T-helper 9 cell (primary cell): Measurements from ENCODE around the gene USP37.

Source experiments
- DNase-seq: peaks from one replicate; pipeline ENCODE4 v3.0.0-alpha.2; 2020

Gene USP37

DNA sequence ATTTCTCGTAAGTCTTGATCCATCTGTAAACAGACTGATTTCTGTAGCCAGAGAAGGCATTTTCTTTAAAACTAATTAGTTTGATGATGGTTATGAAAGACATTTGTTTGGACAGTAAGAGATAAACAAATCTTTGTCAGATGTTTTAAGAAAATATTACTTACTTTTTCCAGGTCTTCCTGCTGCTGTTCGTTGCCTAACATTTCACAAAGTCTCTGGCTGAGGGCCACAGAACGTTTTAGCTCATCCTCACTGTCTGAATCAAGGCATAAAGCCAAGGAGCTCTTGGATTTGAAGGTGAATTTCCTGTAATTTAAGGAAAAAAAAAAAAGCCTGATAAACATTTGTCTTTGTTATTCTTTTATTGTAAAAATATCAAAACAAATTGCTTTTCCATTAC lies 91.5 kb downstream of the USP37 start:
- DNase-seq, result no peak

DNA sequence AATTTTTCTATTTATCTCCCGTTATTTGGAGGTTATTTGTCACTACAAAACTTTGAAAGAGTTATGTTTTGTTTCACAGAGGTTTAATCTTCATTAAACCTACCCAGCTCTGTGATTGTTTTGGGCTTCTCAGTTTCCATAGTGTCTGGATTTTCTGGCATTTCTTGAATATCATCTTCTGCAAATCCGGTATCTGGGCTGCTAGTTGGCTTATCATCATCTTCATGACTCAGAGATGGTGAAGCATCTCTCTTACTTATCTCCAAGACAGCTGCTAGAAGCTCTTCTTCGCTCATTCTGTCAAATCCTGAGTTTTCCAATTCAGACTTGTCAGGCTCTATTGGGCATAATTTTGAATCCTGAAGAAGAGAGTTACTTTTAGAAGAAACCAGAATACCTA lies 93.6 kb downstream of the USP37 start:
- no peak for DNase-seq

DNA sequence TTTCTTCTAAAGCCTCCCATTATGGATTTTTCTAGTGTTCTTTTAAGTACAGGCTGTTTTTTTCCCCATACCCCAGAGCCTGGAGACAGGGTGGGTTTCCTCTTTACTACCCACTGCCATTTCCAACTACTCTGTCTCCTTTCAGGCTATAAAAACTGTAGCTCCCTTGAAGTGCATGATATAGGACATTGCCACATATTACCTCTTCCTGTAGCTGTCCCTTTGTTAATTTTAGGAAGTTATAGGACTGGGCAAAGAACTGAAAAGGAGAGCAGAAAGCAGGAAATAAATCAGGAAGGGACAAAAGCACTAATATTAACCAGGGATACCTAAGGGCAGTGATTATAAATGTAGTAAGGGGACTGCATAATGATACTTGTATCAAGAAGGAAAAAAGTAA lies 95.2 kb downstream of the USP37 start:
- DNase-seq, result no peak

DNA sequence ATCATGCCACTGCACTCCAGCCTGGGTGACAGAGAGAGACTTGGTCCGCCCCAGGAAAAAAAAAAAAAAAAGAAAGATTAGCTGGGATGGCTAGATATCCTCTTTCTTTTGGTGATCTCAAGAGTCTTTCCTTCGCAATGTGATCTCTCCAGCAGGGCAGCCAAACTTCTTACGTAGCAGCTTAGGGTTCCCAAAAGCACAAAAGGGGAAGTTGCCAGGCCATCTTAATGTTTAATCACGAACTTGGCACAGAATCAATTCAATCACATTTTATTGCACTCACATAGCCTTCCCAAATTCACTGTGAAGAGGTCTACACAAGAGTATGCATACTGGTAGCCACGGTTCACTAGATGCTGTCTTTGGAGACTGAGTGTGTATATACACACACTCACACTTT lies 96.2 kb downstream of the USP37 start:
- DNase-seq, result no peak

DNA sequence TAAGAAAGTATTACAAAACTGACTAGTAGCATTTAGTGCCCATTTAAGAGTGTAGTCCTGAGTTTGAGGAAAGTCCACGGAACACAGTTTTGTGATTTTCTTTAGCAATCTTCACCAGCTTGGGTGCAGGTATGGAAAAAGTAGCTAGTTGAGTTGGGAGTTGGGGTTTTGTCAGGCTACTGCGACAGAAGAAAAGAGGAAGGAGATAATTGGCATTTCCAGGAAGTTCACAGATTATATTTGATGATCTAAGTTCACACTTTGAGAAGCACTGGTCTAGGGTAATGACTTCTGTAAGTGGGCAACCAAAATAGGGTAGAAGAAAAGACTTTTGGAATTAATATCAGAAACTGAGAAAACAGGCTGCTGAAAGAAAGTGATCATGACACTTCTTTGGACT lies 97.1 kb downstream of the USP37 start:
- no peak for DNase-seq

DNA sequence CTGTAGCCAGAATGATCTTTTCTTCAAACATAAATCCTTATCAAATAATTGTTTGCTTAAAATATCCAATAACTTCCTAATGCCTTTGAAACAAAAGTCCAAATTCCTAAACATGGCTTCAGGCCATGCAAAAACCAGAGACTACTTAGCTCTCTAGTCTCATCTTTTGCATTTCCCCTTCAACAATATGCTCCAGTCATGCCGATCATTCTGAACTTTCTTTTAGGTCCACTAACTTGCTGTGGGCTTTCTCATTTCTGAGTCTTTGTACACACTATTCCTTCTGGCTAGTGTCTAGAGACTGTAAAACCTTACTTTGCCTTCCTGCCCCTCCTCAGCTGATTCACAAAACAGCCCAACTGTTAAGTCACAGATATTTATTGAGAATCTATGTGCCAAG lies 97.7 kb downstream of the USP37 start:
- no peak for DNase-seq

DNA sequence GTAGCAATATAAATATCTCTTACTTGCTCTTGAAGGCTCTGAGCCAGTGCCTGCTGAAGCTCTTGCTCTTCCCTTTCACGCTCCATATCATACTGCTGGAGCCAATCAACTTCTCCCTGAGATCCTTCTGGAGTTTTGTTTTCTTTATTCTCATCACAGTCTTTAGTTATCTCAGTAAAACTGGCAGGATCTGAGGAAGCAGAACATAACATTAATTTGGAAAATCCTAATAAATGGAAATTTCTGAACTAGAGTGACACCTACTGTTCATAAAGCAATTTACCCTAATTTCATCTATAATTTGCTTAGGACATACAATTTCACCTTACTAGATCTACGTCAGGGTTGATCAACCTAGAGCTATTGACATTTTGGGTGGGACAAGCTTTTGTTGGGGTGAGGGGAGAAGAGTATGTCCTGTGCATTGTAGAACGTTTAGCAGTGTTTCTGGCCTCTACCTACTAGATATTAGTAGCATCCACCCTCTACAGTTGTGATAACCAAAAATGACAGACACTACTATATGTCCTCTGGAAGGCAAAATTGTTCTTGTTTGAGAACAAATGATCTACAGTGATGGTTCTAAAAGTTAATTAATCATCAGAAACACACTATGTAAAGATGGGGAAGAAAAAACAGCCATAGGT lies 102.0 kb downstream of the USP37 start:
- no peak for DNase-seq

DNA sequence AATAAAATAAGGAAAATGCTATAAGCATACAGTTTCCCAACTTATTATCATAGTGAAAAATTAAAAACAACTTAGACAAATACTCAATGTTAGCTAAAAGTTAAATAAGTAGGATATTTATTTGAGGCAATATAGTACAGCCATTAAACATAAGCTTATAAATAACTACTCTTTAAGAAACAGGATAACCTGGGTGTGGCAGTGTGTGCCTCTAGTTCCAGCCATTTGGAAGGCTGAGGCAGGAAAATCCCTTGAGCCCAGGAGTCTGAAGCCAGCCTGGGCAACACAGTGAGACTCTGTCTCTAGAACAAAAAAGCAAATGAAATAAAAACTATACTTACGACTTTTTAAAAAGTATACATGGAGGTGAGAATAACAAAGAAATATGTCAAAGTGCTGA lies 109.6 kb downstream of the USP37 start:
- DNase-seq, result no peak

DNA sequence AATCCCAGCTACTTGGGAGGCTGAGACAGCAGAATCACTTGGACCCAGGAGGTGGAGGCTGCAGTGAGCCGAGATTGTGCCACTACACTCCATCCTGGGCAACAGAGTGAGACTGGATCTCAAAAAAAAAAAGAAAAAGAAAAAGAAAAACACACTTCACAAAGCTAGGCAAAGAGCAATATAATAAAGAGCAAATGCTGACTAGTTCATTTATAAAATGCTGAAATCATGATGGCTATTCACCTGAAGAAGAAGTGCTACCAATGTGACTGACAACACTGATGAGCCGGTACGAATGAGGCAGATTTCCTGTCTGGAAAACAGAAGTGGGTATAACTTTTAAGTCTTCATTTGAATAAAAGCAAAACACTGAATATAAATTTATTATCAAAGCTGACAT lies 111.3 kb downstream of the USP37 start:
- DNase-seq, result no peak

DNA sequence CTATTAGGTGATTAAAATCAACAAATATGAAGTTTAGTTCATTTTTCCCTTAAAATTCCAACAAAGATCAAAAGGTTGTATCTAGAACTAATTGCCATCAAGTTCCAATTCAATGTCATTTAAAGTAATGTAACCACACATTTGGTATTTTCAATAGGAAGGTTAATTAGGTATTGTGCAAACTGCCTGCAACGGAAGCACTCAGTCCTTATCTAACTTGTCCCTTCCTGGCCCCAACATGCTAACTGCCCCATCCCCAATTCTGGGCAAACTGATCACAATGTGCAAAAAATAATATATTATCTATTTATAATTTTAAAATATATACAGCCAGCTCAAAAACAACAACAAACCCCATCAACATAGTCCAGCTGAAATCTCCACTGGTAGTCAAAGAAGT lies 116.1 kb downstream of the USP37 start:
- DNase-seq, result no peak

DNA sequence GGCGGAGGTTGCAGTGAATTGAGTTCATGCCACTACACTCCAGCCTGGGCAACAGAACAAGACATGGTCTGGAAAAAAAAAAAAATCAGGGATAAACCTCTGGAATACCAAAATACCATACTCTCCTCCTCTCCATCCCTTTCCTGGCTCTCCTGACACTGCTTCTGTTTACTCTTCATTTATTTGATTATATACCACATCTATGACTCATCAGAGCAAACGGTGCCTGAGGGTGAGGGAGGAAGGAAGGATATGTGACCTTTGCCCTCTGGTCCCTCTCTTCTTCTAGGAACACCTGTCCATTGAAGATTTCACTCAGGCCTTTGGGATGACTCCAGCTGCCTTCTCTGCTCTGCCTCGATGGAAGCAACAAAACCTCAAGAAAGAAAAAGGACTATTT lies 119.2 kb downstream of the USP37 start:
- no peak for DNase-seq

DNA sequence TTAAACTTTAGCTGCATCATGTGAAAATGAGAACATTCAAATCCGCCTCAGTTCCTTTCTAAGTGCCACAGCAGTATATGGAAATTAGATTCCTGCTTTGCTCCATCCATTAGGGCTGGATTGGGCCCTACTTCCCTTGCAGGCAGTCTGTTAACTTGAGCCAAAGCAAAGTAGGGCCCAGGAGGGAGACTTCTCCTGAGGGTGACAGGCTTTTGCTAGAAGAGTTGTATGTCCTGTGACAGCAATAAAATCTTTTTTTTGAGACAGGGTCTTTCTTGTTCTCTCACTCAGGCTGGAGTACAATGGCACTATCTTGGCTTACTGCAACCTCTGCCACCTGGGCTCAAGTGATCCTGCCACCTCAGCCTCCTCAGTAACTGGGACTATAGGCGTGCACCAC lies 121.1 kb downstream of the USP37 start:
- DNase-seq, result no peak

DNA sequence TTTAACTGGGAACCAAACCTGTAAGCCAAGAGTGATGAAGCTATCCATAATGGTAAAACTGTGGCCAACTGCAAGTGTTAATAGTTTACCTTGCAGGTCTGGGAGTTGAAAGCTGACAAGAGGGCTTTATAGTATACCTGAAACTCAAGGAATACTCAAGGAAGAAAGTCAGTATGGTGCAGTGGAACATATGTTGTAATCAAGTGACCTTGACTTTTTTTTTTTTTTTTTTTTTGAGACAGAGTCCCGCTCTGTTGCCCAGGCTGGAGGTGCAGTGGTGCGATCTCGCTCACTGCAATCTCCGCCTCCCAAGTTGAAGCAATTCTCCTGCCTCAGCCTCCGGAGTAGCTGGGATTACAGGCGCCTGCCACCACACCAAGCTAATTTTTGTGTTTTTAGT lies 121.6 kb downstream of the USP37 start:
- DNase-seq, result no peak

DNA sequence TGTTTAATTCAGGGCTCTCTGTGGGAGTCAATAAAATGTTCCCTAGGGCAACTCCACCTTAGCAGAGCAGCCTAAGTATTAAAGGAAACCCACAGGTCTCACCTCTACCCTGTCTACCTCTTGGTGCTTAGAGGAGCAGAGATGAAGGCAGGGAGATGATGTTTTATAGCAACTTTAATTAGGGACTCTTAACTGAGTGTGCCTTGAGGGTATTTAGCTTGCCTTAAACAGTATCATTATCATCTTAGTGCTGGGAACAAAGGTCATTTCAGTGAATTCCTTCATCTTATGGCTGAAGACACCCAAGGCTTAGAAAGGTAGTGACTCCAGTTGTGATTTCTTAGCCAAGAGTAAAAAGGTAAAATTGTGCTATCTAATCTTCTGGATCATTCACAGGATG lies 122.5 kb downstream of the USP37 start:
- DNase-seq, result no peak

DNA sequence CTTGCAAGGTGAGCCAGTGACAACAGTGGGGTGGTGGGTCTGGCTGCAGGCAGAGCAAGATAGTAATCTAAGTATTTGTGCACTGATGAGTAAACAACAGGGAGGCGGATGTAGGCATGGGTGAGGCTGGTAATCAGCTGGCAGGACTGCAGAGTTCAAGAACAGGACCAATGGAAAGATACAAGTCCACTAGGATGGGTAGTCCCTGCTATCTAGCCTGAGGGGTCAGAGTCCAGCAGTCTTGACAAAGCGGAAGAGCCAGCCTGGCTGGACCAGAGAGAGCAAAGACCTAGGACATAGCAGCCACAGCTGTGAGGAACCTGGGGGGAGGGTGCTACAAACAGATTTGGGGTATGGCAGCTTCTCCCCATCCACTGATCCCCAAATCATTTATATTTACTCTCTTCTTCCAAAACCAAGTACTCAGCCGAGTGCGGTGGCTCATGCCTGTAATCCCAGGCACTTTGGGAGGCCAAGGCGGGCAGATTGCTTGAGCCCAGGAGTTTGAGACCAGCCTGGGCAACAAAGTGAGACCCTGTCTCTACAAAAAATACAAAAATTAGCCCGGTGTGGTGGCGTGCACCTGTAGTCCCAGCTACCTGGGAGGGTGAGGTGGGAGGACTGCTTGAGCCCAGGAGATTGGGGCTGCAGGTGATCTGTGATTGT lies 123.3 kb downstream of the USP37 start:
- DNase-seq, result no peak

DNA sequence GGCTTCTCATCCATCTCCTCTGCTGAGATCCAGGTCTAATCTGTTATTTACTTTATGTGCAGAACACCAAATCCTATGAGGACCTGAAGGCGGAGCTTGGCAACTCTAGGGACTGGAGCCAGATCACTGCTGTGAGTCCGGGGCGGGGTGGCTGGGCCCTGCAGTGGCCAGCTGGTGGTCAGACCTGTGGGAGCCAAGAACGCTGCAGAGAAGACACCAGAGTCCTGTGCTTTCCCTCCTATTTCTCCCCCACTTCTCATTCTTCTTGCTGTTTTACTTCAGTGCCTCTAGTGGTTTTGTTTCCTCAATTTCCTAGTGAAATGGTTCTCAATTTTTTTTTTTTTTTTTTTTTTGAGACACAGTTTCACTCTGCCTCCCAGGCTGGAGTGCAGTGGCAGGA lies 129.6 kb downstream of the USP37 start:
- no peak for DNase-seq

DNA sequence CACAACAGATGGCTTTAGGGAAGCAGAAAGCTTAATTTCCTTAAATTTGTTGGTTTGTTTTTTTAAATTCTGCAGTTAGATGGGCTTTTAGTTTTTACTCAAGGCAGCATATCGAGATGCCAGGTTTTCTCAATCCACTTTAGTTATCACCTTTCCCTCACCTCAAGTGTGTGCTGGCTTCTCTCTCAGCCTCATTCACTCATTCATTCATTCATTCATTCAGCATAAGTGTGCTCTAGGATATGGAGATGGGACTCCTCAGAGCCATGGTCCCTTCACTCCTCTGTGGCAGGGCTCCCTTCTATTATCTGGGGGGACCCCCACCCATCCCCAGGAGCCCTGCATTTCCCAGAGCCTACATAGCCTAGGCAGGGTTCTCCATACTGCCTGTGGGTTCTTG lies 130.2 kb downstream of the USP37 start:
- no peak for DNase-seq

DNA sequence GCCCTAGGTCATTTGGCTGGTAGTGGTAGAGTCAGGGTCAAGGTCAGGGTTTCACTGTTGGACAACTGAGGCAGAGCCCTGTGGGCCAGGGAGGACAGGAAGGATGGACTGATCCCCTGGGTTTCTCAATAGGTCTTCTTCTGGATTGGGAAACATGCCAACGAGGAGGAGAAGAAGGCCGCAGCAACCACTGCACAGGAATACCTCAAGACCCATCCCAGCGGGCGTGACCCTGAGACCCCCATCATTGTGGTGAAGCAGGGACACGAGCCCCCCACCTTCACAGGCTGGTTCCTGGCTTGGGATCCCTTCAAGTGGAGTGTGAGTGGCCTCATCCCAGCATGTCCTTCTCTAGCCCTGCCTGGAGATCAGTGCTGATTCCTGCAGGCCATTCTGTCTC lies 131.2 kb downstream of the USP37 start:
- DNase-seq, result no peak

DNA sequence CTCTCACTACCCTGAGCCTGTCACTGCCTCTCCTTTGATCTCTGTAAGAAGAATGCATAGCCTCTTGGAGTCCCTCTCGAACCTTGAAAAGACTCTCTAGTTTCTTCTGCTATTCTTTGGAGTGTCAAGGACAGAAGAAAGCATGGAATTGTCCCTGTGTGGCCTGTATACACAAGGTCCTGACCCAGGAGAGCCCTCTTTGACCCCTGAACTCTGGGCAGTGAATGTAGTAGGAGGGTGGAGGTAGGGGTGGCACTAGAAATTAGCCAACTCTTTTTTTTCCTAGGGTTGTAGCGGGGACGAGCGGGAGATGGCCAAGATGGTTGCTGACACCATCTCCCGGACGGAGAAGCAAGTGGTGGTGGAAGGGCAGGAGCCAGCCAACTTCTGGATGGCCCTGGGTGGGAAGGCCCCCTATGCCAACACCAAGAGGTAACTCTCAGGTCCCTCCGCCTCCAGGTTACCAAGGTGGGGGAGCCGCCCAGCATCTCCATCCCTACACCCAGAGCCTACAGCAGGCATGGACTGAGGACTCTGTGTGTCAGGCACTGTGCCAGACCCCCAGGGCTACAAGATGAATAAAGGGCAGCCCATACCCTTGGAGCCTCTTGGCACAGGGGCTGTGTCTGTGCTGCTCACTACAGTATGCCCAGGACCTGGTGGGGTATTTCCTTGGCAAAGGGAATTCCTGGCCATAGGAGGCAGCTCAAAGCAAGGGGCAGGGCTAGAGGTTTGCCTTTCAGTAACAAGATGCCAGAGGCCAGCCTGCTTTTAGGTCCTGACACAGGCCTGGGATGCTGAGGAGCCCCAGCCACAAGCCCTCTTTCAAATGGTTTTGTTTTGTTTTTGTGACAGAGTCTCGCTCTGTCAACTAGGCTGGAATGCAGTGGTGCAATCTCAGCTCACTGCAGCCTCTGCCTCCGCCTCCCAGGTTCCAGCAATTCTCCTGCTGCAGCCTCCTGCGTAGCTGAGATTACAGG lies 132.9 kb downstream of the USP37 start:
- no peak for DNase-seq

DNA sequence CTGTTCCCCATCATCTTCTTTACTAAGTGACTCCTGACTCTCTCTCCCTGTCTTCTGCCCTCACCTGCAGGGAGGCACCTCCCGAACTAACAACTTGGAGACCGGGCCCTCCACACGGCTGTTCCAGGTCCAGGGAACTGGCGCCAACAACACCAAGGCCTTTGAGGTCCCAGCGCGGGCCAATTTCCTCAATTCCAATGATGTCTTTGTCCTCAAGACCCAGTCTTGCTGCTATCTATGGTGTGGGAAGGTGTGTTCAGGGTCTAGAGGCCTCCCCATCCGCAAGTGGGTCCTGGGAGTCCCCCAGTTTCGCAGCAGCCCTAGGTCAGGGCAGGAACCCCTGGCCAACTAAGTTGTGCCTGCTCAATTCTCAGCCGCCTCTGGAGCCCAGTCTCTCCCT lies 133.7 kb downstream of the USP37 start:
- no peak for DNase-seq

DNA sequence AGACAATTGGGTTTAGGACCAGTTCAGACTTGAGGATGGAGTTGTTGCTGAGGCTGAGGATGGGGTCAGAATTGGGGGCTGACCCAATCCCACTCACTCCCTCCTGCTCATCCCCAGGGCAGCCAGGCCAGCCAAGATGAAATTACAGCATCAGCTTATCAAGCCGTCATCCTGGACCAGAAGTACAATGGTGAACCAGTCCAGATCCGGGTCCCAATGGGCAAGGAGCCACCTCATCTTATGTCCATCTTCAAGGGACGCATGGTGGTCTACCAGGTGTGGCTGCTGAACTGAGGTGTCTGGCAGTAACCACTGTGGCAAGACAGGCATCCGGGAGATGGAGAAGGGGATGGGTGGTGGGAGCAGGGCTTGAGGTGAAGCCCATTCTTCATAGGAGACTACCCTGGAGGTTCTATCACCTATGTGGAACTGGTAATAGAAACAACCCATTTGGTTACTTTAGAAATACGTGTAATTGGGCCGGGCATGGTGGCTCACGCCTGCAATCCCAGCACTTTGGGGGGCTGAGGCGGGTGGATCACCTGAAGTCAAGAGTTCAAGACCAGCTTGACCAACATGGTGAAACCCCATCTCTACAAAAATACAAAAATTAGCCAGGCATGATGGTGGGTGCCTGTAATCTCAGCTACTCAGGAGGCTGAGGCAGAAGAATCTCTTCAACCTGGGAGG lies 135.3 kb downstream of the USP37 start:
- no peak for DNase-seq

DNA sequence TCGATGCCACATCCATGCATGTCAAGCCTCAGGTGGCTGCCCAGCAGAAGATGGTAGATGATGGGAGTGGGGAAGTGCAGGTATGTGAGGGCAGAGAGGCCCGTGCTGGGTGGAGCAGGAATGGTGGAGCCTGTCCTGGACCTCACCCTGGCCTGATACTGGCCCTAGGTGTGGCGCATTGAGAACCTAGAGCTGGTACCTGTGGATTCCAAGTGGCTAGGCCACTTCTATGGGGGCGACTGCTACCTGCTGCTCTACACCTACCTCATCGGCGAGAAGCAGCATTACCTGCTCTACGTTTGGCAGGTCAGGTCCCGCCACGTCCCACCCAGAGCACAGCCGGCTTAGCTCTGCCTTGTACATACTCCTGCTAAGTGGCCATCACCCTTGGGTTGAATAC lies 136.3 kb downstream of the USP37 start:
- no peak for DNase-seq

DNA sequence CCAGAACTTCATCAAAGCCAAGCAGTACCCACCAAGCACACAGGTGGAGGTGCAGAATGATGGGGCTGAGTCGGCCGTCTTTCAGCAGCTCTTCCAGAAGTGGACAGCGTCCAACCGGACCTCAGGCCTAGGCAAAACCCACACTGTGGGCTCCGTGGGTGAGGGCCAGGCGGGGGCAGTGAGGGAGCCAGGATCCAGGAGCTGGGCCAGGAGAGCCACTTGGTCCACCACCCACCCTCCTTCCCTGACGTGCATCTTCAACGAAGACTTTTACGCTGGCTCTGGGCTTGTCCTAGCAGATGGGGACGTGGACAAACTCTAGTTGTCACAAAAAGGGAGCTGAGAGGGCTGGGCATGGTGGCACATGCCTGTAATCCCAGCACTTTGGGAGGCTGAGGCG lies 137.4 kb downstream of the USP37 start:
- no peak for DNase-seq
